Superior temporal gyrus (tissue), 1 donor: ENCODE data around the gene WDR7.

ENCODE experiments used
- DNase-seq: peaks from one replicate; pipeline ENCODE4 v3.0.0-alpha.2; 2016; ENCODE audit errors: extremely low spot score

WDR7 gene

DNA sequence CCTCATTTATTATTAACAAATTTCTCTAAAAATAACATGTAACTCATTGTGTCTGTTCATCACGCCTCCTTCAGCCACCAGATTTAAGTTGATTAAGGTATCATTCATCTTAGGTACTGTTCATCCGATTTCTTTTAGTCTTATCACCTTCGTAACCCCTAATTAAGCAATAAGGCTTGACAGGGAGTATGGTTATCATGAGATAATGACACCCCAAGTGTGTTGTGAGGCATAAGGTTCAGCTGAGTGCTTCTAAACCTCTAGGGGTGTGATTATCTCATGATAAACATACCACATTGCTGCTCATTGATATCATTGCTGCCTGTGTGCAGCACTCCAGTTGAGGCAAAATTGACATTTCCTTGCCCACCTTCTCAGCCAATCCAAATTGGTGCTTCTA lies 336.9 kb downstream of the WDR7 start:
- no peak for DNase-seq

DNA sequence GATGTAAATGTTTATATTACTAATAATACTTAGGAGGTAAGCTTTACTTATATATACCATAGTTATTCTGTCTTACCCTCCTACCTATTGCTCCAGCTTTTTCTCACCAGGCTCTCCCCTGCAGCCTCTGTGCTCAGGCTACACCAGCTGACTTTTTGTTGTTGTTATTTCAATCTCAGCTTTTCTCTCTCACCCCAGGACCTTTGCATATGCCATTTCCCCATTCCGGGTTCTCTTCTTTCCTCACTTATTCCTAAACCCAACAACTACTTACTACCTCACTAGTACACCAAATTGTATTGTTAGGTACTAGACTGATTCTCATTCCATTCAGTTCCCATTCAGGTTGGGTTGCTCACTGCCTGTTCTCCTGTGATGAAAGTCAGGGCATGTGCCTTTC lies 339.5 kb downstream of the WDR7 start:
- DNase-seq: no peak

DNA sequence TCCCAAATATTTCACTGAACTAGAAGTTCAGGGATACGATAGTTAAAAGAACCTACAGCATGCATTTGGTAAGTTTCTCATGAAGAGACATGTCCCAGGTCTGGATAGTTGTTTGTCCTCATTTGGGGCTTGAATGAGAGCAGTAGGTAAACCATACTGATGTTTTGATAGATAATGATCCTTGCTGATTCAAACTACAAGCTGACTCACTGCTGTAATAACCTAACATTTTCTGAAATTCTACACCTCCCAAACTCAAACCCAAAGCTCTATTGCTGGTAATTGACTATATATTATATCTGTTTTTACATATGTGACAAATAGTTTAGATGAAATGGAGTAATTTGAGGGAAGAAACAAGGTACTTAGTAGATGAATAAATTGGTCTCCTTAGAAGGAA lies 341.6 kb downstream of the WDR7 start:
- DNase-seq: no peak

DNA sequence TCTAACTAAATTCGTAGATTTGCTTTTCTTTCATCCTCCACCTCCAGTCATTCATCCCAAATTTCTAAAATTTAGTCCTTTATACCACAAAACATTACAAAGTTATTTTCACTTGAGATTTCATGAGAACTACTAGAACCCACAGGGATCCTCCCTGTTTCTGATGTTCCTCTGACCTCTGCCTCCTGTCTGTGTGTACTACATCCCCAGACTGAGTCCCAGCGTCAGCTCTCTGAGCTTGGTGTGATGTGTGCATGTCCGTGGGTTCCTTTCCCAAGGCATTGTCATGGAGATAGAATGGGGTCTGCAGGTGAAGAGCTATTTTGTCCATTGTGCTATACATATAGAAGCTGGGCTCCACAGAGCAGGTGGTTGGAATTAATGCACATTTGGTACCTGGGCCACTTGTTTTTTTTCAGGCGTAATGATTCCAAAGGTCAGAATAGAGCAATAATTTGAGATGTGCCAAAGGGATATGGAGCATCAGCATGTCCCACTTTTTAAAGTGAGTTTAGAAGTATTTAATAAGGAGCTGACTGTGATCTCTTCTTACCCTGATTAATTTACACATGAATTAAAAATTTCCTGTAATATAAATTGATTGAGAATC lies 344.5 kb downstream of the WDR7 start:
- DNase-seq: peak; percentile 62

DNA sequence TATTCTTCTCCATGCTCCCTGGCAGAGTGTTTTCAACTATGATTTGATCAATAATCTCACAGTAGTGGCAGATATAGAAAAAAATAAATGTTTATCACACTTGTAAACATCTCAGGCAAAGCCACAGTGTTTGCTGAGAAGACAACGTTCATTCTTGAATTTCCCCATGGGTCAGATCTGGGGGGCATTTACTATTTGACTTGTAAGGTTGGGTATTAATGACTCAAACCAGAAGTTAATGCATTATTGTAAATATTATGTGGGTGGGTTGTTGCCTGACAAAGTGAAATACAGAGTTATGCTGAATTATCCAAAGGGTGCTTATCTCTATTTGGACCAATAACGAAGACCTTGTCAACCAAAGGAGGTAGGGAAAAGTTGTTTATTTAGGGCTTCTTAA lies 346.0 kb downstream of the WDR7 start:
- DNase-seq: no peak

DNA sequence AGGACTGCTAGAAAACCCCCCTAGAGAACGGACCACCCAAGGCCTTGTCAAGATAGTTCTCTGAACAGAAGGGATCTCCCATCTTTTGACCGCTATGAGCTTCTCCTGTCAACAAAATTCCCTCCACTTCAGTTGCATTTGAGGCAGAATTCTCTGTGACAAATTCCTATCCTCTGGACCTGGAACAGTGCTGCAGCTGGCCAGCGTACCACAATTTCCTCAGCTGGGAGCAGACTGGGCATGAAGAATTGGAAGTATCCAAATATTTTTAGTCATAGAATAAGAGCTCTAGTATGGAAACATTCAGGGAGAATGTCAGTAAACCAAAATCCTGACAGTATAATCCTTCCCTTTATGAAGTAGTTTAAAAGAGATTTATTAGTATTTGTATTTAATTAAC lies 348.7 kb downstream of the WDR7 start:
- no peak for DNase-seq

DNA sequence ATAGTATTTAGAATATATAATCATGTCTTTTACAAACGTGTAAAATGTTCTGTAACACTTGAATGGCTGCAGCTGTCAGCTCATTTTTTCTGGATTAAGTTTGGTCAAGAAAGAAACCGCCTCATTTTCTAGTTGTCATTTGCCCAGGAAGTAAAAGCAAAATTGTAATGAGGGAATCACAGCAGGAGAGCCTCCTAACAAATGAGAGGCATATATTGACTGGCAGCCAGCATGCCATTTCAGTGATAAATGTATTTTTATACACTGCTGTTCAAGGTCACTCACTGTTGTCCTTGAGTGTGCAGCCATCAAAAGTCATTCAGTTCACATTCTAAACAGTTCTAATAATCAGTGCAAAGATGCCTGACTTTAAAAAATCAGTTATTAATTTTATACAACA lies 351.5 kb downstream of the WDR7 start:
- DNase-seq: no peak

DNA sequence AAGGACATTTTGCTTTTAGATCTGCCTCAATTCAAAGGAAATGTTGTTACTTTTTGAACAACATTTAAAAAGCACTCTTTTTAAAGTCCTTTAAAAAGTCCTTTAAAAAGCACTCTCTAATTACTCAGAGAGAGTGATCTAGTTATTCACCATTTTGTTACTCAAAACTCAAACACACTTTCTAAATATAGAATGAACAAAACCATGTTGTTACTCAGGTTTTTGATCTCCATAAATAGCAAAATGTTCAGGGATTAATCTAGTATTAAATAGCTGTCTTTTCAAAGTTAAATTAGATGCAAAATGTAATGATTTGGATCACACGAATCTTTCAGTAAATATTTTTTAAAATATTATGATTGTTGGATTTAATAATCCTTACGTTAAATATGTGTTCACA lies 352.2 kb downstream of the WDR7 start:
- DNase-seq: no peak

DNA sequence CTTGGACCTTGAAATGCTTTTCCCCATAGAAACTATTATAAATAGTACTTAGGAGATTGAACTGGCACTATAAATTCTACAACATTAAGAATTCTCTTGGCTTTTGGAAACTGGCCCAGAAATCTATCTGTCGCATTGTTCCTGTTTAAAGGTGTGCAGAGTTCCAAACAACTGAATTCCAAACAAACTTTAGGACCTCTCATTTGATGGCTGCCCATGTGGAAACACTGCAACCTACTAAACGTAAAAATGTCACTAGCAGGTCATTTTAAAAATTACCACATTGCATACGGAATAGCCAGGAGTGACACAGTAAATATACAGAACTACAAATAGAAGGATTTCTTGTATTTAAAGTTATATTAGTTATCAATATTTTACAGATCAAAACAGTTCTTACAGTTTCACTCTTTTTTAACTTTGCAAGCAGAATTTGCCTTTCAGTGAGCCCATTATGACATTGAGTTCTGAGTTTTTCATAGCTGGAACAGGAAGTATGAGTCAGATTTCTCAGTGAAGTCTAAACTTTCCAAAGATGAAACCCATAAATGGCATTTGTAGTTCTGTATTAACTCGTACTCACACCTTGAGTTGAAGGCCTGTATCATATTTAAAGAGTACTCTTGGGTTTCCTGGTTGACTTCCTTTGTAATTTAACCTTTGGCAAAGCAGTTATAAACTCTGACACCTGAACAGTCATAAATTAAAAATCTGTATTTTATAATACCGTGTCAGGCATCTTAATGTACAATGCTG lies 353.4 kb downstream of the WDR7 start:
- no peak for DNase-seq

DNA sequence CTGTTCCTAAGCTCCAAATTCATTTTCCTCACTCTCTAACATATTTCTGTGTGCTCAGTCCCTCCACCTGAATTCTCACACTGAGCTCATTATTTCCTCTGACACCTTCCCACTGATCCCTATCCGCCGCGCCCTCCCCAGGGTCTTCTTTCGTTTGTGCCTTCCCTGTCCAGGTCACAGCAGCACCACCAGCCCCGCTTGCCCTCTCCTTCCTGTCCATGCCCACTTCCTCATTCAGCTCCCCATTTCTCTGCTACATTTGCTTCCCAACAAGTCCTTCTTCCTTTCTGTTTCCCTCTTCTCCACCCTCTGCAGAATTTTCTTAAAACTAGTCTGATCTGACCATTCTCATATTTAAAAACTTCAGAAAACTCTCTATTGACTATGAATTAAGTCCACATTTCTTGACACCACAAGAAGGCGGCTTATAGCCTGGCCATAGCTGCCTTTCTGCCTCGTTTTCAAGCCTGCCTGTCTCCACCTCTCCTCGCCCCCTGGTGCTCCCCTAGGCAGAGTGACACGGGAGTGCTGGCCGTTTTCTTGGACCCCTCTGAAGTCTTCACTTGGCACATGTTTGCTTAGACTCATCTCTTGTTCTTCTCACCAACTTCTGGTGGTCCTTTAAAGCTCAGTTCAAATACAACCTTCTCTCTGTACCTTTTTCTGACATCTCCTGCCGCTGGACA lies 357.0 kb downstream of the WDR7 start:
- no peak for DNase-seq

DNA sequence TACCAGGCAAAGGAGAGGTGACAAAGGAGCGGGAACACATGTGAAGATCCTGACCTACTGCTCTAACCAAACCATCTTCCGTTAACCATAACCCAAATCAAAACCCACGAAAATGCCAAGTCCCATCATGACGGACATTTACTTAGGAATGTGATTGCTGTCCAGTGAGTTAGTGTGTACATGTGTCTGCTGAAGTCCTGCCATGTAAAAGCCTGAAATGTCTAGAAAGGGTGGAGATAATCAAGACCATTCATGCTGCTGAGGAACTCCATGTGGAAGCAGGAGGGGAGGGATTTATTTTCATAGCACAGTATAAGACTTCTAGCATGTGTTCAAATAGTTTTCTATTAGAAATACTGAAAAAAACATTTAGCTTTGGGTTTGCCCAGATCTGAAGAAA lies 358.7 kb downstream of the WDR7 start:
- no peak for DNase-seq

DNA sequence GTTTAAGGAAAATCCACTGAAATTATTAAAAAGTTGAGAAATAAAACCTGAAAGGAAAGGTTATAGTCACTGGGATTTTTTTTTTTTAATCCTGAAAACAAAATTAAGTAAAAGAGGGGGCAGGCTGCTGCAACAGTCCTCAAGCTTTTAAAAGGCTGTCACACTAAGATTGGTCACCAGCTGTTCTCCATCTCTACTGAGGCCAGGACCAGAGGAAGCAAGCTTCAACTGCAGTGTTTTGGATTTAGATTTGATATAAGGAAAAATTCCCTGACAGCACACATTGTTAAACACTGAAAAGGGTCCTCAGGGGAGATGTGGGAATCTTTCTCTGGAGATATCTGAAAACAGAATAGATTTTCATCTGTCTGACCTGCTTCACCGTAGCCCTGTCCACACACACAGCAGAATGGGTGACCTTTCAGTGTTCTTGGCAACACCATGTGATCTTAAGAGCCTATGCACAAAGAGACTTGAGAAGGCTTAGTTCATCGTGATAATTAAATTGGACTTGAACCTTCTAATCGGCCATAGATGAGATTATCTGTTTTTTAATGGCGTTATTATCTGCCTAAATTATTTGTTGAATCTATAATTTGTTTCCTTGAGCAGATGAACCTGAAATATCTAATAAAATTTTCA lies 363.7 kb downstream of the WDR7 start:
- DNase-seq: no peak

DNA sequence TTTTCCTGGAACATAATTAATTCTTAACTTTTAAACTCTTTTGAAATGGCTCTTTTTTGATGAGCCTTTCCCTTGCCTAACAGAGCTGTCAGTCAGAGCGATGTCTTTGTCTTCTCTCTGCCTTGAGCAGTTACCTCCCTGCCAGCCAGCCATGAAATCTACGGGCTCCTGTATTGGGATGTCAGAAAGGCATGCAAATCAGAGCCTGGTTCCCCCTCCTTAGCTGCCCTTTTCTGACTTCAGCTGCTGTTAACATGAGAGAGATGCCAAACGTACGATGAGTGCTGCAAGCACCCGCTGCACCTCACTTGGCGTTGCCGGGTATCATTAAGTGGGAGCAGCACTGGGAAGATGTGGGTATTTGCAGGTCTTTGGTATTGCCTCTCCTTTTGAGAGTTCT lies 364.3 kb downstream of the WDR7 start:
- no peak for DNase-seq

DNA sequence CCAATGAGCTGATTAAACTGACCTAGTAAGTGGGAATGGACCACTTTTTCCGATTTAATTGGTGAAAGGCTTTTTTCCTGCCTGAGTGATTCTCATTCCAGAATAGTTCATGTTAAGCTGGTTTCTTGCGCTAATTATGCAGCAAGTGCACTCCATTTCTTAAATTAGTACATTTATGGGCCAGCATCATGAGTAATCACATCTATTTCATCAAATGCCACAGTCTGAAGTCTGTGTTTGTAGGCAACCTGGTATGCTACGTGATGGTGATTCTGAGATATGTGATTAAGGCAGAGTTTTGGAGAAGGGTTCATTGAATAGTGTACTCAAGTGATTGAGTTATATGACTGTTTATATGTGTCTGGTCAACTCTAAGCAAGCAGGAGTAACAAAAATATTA lies 367.7 kb downstream of the WDR7 start:
- peak; percentile 47 for DNase-seq

DNA sequence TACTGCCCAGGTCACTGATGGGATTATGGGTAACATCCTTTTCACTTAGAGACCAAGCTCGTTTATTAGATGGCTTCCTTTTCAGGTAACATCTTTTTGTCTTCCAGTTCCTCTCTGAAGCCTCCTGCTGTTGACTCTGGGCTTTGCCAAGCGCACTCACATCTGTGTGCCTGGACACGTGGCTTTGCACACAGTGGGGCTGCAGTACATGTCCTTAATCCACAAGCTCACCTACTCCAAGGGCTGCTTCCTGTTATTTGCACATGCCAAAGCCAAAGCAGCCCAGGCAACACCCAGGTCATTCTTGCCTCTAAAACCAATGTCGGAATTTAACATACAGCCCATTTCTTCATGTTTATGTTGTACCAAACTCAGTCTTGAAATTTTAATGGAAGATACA lies 371.6 kb downstream of the WDR7 start:
- no peak for DNase-seq

DNA sequence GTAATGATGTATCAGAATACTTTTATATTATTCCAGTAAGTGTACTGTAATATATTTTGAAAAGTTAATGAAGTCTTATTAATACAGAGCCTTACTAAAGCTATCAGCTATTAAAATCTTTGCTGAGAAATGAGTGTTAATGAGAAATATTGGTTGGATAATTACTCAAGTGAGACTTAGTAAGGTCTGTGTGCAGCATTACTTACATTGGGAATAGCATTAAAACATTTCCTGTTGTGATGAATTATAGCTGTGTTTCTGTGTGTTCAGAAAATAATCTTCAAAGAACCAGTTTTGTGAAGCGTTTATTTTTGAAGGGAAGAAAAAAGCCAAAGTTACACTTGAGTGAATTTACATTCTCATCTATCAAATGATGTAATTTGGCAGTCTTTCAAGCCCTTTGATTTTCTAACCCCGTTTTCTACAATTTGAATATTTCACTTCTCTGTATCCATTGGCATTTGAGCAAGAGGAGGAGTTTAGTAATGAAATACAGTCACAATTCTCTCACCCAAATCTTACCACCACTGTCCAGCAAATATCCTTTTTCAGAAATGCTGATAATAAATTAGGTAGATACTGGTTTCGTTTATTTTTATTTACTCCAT lies 372.2 kb downstream of the WDR7 start:
- no peak for DNase-seq

DNA sequence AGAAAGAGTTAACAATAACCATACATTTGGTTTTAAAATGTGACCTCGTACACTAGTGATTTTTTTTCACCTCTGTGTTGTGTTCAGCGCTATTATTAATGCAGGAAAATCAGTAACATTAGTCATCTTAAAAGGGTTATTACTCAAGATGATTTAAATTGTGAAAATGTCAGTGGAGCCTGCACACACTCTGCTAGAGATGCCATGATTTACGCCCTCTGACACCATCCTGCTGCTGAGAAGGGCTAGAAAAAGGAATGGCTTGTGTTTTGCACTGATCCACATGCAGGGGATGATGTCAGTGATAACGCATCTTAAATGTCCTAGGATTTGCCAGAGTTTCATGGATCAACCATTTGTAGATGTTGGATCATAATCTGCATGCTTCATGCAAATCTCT lies 374.4 kb downstream of the WDR7 start:
- DNase-seq: no peak

DNA sequence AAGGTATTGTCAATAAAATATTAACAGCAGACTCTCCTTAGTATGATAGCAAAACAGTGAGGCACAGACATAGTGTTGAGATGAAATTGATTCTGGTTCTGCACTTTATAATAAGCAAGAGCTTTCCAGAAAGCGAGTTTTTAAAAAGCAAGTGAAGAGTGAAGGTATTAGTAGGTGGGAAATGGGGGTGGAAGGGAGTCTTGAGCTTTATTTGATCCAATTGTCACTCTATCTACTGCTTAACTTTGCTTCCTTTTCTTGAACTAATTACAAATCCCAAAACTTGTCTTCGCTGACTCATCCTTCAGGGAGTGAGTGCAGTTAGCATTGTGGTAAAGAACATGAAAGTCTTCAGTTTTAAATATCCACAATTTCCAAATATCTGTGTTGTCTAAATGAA lies 375.2 kb downstream of the WDR7 start:
- DNase-seq: no peak

DNA sequence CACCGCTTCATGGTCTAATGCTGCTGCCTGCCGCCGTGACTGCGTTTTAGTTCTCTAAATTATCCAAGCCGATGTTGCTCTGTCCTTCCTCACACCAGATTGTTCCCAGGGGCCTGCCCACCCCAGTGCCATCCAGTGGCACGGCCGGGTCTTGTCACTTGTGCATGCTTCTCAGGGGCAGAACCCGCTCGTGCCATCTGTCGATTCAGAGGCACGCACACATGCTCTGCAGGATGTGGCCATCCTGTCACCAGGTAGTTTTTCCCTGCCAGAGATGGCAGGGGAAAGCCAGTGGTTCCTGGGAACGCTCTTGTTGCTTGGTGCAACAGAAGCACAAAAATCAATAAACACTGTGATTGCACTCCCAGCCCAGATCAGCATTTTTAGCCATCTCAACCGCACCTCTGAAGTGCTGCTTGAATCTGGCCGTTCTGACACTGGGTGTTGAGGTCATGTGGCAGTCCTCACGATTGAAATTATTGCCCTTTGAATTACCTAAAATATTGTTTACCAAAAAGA lies 376.1 kb downstream of the WDR7 start:
- DNase-seq: no peak

DNA sequence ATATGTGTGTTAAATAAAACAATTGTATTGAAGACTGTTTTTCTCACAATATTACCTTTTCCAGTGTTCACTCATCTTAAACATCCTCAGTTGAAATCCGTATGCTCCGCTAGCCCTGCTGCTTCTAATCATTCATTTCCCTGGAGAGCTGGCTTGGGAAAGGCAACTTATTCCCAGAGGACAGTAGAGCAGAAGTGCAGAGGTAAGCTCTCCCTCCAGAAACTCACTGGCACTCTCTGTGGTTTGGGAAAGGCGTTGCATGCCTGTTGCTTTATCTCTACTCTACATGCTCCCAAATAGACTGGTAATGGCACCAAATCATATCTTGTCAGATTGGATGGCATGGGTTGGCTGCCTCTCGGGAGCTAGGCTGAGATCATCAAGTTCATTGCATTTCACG lies 378.6 kb downstream of the WDR7 start:
- no peak for DNase-seq

DNA sequence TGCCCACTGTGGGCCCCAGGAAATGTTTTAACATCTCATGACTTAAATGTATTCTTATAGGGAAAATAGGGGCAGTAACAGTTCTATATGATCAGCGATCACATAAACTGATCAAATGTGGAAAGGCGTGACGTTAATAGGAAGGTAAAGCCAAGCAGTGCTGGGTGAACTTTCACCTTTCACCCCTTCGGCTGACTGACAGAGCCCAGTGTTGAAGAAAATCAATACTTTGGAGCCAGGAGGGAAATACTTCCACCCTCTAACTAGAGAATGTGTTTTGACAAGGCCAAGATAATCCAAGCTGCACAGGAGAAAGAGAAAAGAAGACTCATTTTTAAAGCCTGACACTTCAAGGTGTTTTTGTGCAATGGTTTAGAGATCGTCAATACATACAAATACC lies 379.3 kb downstream of the WDR7 start:
- DNase-seq: no peak

DNA sequence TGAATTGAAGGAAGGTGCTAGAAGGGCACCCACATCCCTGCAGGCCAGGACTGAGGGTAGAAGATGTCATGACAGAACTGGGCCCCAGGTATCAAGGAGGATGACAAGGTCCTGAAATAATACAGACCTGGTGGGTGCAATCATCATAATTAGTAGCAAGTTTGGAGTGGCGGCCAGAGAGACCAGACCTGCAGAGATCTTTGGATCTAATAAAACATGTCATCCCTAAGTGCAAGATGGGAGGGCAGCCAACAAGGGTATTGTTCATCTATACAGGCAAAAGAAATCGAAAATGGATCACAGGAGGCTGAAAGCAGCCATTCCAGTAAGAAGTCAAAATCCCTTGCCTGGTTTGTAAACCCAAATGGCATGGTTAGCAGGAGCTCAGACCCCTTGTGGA lies 384.4 kb downstream of the WDR7 start:
- DNase-seq: no peak
